SK-N-SH (cell line): ENCODE data around the gene ARMC9. TPM values are rescaled to one million over a fixed set of nuclear protein-coding genes. Genes with fewer than 3 reads are reported as not detected.
A peak's percentile ranks its signal among the peaks of the same experiment; 100 is the strongest.

Experiments used
- CTCF ChIA-PET: fragments of 300-600, 350-600 bp; formaldehyde crosslinking; extraction: SDS; loops from one replicate; lab custom pipeline; 2021; lab: Yijun Ruan, JAX
- POLR2A ChIA-PET: fragments of 350-600 bp; sonication (Branson Sonifier 250); formaldehyde crosslinking; extraction: SDS; loops from one replicate; lab custom pipeline; 2020; ENCODE audit warnings: antibody characterized with exemption, inconsistent platforms; lab: Yijun Ruan, JAX
- DNase-seq: peaks from one replicate; pipeline ENCODE4 v3.0.0; 2012
- H2AFZ ChIP-seq: fragments of 200-600 bp; sonication (generic); 2 replicates; pipeline ENCODE4 v1.8.1; 2016; ENCODE audit warnings: antibody characterized with exemption, mild to moderate bottlenecking, low read depth
- H3F3A ChIP-seq: fragments of 200-600 bp; sonication (generic); replicated peaks from 2 replicates; pipeline ENCODE3; 2016; ENCODE audit warnings: antibody characterized with exemption, mild to moderate bottlenecking; ENCODE audit not compliant: insufficient read depth
- H3K27ac ChIP-seq, 2 experiments: fragments of 200-500 bp in 1 of 2; fragments of 200-600 bp in 1 of 2; sonication (Bioruptor generic) in 1 of 2; sonication (generic), shearing (Covaris generic) in 1 of 2; 2 replicates each; pipeline versions ENCODE4 v1.5.1 to v1.6.1; 2014 to 2016; ENCODE audit warnings: low read depth in 2 of 2, inconsistent platforms in 1 of 2, low read length in 1 of 2, mild to moderate bottlenecking in 1 of 2, mixed read lengths in 1 of 2
- H3K27me3 ChIP-seq: fragments of 200-600 bp; sonication (generic), shearing (Covaris generic); 2 replicates; pipeline ENCODE4 v1.6.1; 2016; ENCODE audit warnings: mixed run types; ENCODE audit not compliant: insufficient read depth
- H3K36me3 ChIP-seq, 2 experiments: fragments of 200-500 bp in 1 of 2; fragments of 200-600 bp in 1 of 2; sonication (Bioruptor generic) in 1 of 2; sonication (generic) in 1 of 2; replicated peaks in 1 of 2; 2 replicates each; pipeline versions ENCODE3 to v1.5.1; 2014 to 2016; ENCODE audit warnings: low read length in 1 of 2, mild to moderate bottlenecking in 1 of 2; ENCODE audit not compliant: insufficient read depth in 2 of 2, control insufficient read depth in 1 of 2
- H3K4me1 ChIP-seq, 2 experiments: fragments of 200-500 bp in 1 of 2; fragments of 200-600 bp in 1 of 2; sonication (Bioruptor generic) in 1 of 2; sonication (generic), shearing (Covaris generic) in 1 of 2; 2 replicates each; pipeline versions ENCODE4 v1.5.1 to v1.6.1; 2014 to 2016; ENCODE audit warnings: low read depth in 1 of 2, low read length in 1 of 2, mixed run types in 1 of 2; ENCODE audit not compliant: insufficient read depth in 2 of 2, control insufficient read depth in 1 of 2
- H3K4me2 ChIP-seq: fragments of 200-600 bp; sonication (generic), shearing (Covaris generic); 2 replicates; pipeline ENCODE4 v1.6.1; 2017; ENCODE audit warnings: mixed run types
- H3K4me3 ChIP-seq, 2 experiments: fragments of 200-500 bp in 1 of 2; fragments of 200-600 bp in 1 of 2; sonication (Bioruptor generic) in 1 of 2; sonication (generic), shearing (Covaris generic) in 1 of 2; 2 replicates each; pipeline versions ENCODE4 v1.5.1 to v1.8.1; 2014 to 2016; ENCODE audit warnings: low read depth in 2 of 2, inconsistent platforms in 1 of 2, low read length in 1 of 2, mild to moderate bottlenecking in 1 of 2, mixed read lengths in 1 of 2, moderate library complexity in 1 of 2
- H3K79me2 ChIP-seq: fragments of 200-600 bp; sonication (generic); 2 replicates; pipeline ENCODE4 v1.8.1; 2017; ENCODE audit warnings: mild to moderate bottlenecking; ENCODE audit not compliant: insufficient read depth
- H3K9ac ChIP-seq: fragments of 200-600 bp; sonication (generic); 2 replicates; pipeline ENCODE4 v1.6.1; 2017; ENCODE audit warnings: mixed run types
- H3K9me2 ChIP-seq: fragments of 200-600 bp; sonication (generic); 2 replicates; pipeline ENCODE4 v1.6.1; 2017; ENCODE audit warnings: mixed run types
- H3K9me3 ChIP-seq: fragments of 200-600 bp; sonication (generic); 2 replicates; pipeline ENCODE4 v1.6.1; 2017; ENCODE audit warnings: mixed run types, mild to moderate bottlenecking, moderate library complexity
- H4K20me1 ChIP-seq: fragments of 200-600 bp; sonication (generic); 2 replicates; pipeline ENCODE4 v1.6.1; 2017; ENCODE audit warnings: mild to moderate bottlenecking, mixed run types; ENCODE audit not compliant: insufficient read depth
- EP300 ChIP-seq, 2 experiments: IDR thresholded peaks; 2 replicates each; pipeline versions ENCODE4 v1.4.0 to v1.6.1; 2012; ENCODE audit warnings: borderline replicate concordance in 1 of 2, low read depth in 1 of 2, low read length in 1 of 2
- FOXJ3 ChIP-seq: sonication (generic); formaldehyde crosslinking; IDR thresholded peaks from 2 replicates; pipeline ENCODE4 v1.5.1; 2020; ENCODE audit warnings: mild to moderate bottlenecking, missing genetic modification reagents
- MXI1 ChIP-seq: IDR thresholded peaks from 2 replicates; pipeline ENCODE4 v1.6.1; 2012; ENCODE audit warnings: mild to moderate bottlenecking, low read depth, low read length, improper control_type of control experiment
- RXRA ChIP-seq: IDR thresholded peaks from 2 replicates; pipeline ENCODE4 v1.4.0; 2012; ENCODE audit warnings: low read depth, mild to moderate bottlenecking, borderline replicate concordance
- SMC3 ChIP-seq: IDR thresholded peaks from 2 replicates; pipeline ENCODE4 v1.6.1; 2012; ENCODE audit warnings: low read depth, low read length, improper control_type of control experiment
- TCF12 ChIP-seq: IDR thresholded peaks from 2 replicates; pipeline ENCODE4 v1.4.0; 2012
- YY1 ChIP-seq: IDR thresholded peaks from 2 replicates; pipeline ENCODE4 v1.4.0; 2012; ENCODE audit warnings: low read depth, mild to moderate bottlenecking
- WGBS: methylation state at CpG from one replicate; pipeline ENCODE4 v1.1.6; 2017; ENCODE audit warnings: low lambda C conversion rate; 5-methylcytosine and 5-hydroxymethylcytosine counted together
- polyA plus RNA-seq, 3 experiments: library from polyadenylated mRNA; depleted of rRNA; stranded (reverse); fragments of >200 nt; gene quantifications; 2 replicates each; pipeline ENCODE4 v1.2.3, GENCODE V29; 2012
- TF ChIP-seq, protein P1 (sequence below): fragments of 150-350 bp; IDR thresholded peaks from 2 replicates; pipeline ENCODE4 v1.6.1; 2017; ENCODE audit warnings: antibody characterized with exemption, low read length, low read depth, borderline replicate concordance
- TF ChIP-seq, protein P2 (sequence below): IDR thresholded peaks from 2 replicates; pipeline ENCODE4; 2012
- TF ChIP-seq, protein P3 (sequence below): IDR thresholded peaks from 2 replicates; pipeline ENCODE4 v1.4.0; 2012; ENCODE audit warnings: low read depth
- TF ChIP-seq, protein P4 (sequence below): fragments of 150-350 bp; IDR thresholded peaks from 2 replicates; pipeline ENCODE4 v1.6.1; 2016; ENCODE audit warnings: mild to moderate bottlenecking, low read depth, low read length

ARMC9 gene
- polyA plus RNA-seq, 1 of the 3 experiments (the other 2 are of a cell fraction) = 25.3 TPM

DNA sequence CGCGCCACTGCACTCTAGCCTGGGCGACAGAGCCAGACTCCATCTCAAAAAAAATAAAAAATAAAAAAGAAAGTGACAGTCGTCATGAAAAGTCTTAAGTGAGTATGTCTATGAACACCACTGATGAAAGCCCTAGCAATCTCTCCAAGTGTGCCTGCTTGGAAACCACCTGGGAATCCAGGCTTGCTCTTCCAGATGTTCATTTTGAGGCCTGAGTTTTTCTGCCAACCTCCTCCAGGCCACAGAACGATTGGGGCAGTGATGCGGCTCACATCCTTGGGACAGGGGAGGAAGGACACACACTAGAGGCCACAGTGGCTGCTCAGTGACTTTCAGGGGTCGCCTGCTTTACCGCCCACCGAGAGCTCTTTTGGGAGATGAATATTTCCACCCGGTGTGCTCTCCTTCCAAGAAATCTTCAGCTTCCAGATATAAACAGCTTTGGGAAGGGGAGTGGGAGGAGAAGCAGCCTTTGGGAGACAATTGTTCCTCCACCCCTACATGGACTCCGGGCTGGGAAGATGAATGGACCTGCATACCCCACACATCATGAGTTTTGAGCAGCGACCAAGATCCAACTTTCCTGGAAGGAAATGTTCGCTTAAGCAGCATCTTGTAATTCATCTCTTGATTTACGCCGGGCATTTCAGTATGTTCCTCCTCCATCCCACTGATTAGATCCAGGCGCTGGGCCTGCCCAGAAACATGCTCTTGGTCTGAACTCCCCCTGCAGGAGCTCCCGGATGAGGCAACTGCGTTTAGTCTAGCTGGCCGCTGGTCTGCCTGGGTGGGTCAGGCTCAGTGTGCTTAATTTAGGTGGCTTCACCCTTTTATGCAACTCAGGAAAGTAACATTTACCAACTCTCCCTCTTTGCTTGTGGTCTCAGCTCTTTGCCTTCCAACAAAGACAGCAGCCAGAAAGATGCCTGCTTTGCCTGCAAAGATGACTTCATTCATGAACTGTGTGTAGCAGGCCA lies 6.2 kb upstream of the ARMC9 start (continued):
- TF ChIP-seq, protein P1, sequence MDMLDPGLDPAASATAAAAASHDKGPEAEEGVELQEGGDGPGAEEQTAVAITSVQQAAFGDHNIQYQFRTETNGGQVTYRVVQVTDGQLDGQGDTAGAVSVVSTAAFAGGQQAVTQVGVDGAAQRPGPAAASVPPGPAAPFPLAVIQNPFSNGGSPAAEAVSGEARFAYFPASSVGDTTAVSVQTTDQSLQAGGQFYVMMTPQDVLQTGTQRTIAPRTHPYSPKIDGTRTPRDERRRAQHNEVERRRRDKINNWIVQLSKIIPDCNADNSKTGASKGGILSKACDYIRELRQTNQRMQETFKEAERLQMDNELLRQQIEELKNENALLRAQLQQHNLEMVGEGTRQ = no peak
- TF ChIP-seq, protein P2, sequence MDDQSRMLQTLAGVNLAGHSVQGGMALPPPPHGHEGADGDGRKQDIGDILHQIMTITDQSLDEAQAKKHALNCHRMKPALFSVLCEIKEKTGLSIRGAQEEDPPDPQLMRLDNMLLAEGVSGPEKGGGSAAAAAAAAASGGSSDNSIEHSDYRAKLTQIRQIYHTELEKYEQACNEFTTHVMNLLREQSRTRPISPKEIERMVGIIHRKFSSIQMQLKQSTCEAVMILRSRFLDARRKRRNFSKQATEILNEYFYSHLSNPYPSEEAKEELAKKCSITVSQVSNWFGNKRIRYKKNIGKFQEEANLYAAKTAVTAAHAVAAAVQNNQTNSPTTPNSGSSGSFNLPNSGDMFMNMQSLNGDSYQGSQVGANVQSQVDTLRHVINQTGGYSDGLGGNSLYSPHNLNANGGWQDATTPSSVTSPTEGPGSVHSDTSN = peak; percentile 44; the same call in 1 of the 2 replicates
- TF ChIP-seq MXI1 (peak; percentile 15; the same call in 1 of the 2 replicates), EP300 (IDR thresholded peaks at IDR 0.05; ENCODE audit: borderline replicate concordance in 1 of 2, low read depth in 1 of 2, low read length in 1 of 2) (peak in 1 of 2 experiments; percentile 36; a peak in 1 of 4 replicates)

DNA sequence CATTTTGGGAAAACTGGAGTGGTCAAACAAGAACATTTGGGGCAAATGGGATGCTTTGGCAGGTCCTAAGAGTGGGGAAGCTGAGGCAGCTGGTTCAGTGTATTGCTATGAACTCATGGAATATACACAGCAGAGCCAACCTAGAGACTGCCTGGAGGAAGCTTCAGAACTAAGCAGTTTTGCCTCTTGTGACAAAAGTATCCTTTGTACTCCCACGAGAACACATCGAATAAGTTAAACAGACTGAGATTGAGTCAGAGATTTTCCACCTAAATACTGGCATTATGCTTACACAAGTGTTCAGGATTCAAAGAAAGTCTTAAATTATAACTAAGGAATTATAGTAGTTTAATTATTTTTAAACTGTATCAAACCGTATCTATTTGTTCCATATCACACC lies 5.2 kb upstream of the ARMC9 start:
- Histone ChIP-seq H3K27ac (no peak overlapping the region), H3K9ac (no peak overlapping the region), H3K27me3 (no peaks in the 10 kb centered on the region), H3K79me2 (no peaks in the 10 kb centered on the region), H3K4me3 (no peak overlapping the region), H4K20me1 (no peaks in the 10 kb centered on the region), H3K9me2 (no peaks in the 10 kb centered on the region), H3K9me3 (no peaks in the 10 kb centered on the region), H3K36me3 (no peaks in the 10 kb centered on the region), H3K4me1 (peaks cover 7 to 12% of the 10 kb centered on the region in 2 experiments; a peak in 1 of 4 replicates), H3K4me2 (no peak overlapping the region), H2AFZ (peak overlapping the region; percentile 94; the same call in 1 of the 2 replicates), H3F3A (no peaks in the 10 kb centered on the region)
- no peak for DNase-seq
- POLR2A ChIA-PET = no interaction called here
- WGBS = 88% methylated on average over 3 of the region's 3 CpGs
- TF ChIP-seq SMC3 (no peak), TCF12 (no peak), YY1 (no peak), FOXJ3 (CRISPR knock-in tag) (no peak), RXRA (no peak)
- TF ChIP-seq, protein P3, sequence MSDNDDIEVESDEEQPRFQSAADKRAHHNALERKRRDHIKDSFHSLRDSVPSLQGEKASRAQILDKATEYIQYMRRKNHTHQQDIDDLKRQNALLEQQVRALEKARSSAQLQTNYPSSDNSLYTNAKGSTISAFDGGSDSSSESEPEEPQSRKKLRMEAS = no peak
- TF ChIP-seq, protein P4, sequence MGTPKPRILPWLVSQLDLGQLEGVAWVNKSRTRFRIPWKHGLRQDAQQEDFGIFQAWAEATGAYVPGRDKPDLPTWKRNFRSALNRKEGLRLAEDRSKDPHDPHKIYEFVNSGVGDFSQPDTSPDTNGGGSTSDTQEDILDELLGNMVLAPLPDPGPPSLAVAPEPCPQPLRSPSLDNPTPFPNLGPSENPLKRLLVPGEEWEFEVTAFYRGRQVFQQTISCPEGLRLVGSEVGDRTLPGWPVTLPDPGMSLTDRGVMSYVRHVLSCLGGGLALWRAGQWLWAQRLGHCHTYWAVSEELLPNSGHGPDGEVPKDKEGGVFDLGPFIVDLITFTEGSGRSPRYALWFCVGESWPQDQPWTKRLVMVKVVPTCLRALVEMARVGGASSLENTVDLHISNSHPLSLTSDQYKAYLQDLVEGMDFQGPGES = no peak
- CTCF ChIA-PET = interaction anchor here (0.6 to 9.8 kb wide), 18 partner anchors 8 to 300 kb away, joined by 3 to 162 read pairs (median 5); partner anchors contain the start of gene HTR2B
